GM12878 (cell line): ENCODE data around the gene NUDT16L1. TPM values are rescaled to one million over a fixed set of nuclear protein-coding genes. Genes with fewer than 3 reads are reported as not detected.

Experiments used
- ATAC-seq: fragments of 200-7000 bp; cut with Tn5 transposase; 3 replicates; pipeline ENCODE4 v1.9.1; 2020; ENCODE audit warnings: mild to moderate bottlenecking, moderate library complexity
- BruUV-seq: library from RNA; stranded (reverse); fragments of 400-500 nt; replicated peaks from 2 replicates; lab custom pipeline; 2021; lab: Mats Ljungman, UMichigan
- CTCF ChIA-PET: fragments of 300-600 bp; sonication (Branson Sonifier 250); formaldehyde crosslinking; extraction: SDS; loops from one replicate; lab custom pipeline; 2021; ENCODE audit warnings: inconsistent platforms; lab: Yijun Ruan, JAX
- POLR2A ChIA-PET: fragments of 350-600 bp; formaldehyde crosslinking; extraction: SDS; loops from one replicate; lab custom pipeline; 2021; ENCODE audit warnings: inconsistent platforms; lab: Charles Lee
- RAD21 ChIA-PET: fragments of 300-600 bp; sonication (Branson Sonifier 250); formaldehyde crosslinking; loops from one replicate; lab custom pipeline; 2023; ENCODE audit warnings: antibody characterized with exemption; ENCODE audit not compliant: unreplicated experiment; lab: Charles Lee
- SMC1A ChIA-PET: fragments of 300-600 bp; sonication (Branson Sonifier 250); formaldehyde crosslinking; loops from one replicate; lab custom pipeline; 2023; ENCODE audit not compliant: unreplicated experiment, uncharacterized antibody; lab: Charles Lee
- DNase-seq: peaks from one replicate; pipeline ENCODE4 v3.0.0-alpha.2; 2011; ENCODE audit warnings: low read depth, low spot score
- FAIRE-seq: peaks from 3 replicates; lab custom pipeline; 2011; peaks lifted over from hg19 to GRCh38; lab: Jason Lieb, UNC
- H2AFZ ChIP-seq: 2 replicates; pipeline ENCODE4 v1.6.0; 2011; ENCODE audit warnings: low read depth, low read length, control low read depth; ENCODE audit not compliant: control insufficient read depth
- H3K27ac ChIP-seq: 2 replicates; pipeline ENCODE4 v1.5.1; 2011; ENCODE audit warnings: control low read depth; ENCODE audit not compliant: control insufficient read depth, insufficient read depth
- H3K27me3 ChIP-seq, 2 experiments: replicated peaks in 1 of 2; 2 replicates each; pipeline versions ENCODE4 v1.6.0 to v1.6.1; 2011; ENCODE audit warnings: low read length in 1 of 2; ENCODE audit not compliant: control insufficient read depth in 2 of 2, insufficient read depth in 2 of 2
- H3K36me3 ChIP-seq, 2 experiments: 2 replicates each; pipeline ENCODE4 v1.5.1; 2011; ENCODE audit warnings: low read length in 1 of 2; ENCODE audit not compliant: control insufficient read depth in 2 of 2, insufficient read depth in 2 of 2
- H3K4me1 ChIP-seq: 2 replicates; pipeline ENCODE4 v1.6.1; 2011; ENCODE audit warnings: mild to moderate bottlenecking, low read length, moderate library complexity, mixed read lengths; ENCODE audit not compliant: control insufficient read depth, insufficient read depth
- H3K4me2 ChIP-seq: 2 replicates; pipeline ENCODE4 v1.6.0; 2011; ENCODE audit warnings: control low read depth; ENCODE audit not compliant: control insufficient read depth, insufficient read depth
- H3K4me3 ChIP-seq: fragments of 200-600 bp; sonication (generic); 2 replicates; pipeline ENCODE4 v1.5.1; 2016
- H3K79me2 ChIP-seq: 2 replicates; pipeline ENCODE4 v1.6.0; 2011; ENCODE audit warnings: low read length; ENCODE audit not compliant: control insufficient read depth, insufficient read depth
- H3K9ac ChIP-seq: 2 replicates; pipeline ENCODE4 v1.8.0; 2011; ENCODE audit warnings: low read length, control low read depth, mixed read lengths; ENCODE audit not compliant: control insufficient read depth, insufficient read depth
- H3K9me3 ChIP-seq: replicated peaks from 3 replicates; pipeline ENCODE4 v1.5.1; 2011; ENCODE audit warnings: mild to moderate bottlenecking, low read length; ENCODE audit not compliant: control insufficient read depth, insufficient read depth
- H4K20me1 ChIP-seq: 2 replicates; pipeline ENCODE4 v1.6.0; 2011; ENCODE audit not compliant: control insufficient read depth, insufficient read depth
- BACH1 ChIP-seq: fragments of 450-650 bp; IDR thresholded peaks from 2 replicates; pipeline ENCODE4 v1.6.1; 2017; ENCODE audit warnings: mild to moderate bottlenecking, borderline replicate concordance
- HCFC1 ChIP-seq: fragments of 150-350 bp; IDR thresholded peaks from 2 replicates; pipeline ENCODE4 v1.6.1; 2014; ENCODE audit warnings: low read length
- MAX ChIP-seq: IDR thresholded peaks from 2 replicates; pipeline ENCODE4 v1.6.1; 2012; ENCODE audit warnings: low read depth, low read length, improper control_type of control experiment
- POU2F2 ChIP-seq: IDR thresholded peaks from 3 replicates; pipeline ENCODE4 v1.6.1; 2011; ENCODE audit warnings: low read depth, mild to moderate bottlenecking, low read length, borderline replicate concordance
- TAF1 ChIP-seq: IDR thresholded peaks from 2 replicates; pipeline ENCODE4 v1.6.1; 2011; ENCODE audit warnings: mild to moderate bottlenecking, low read depth, low read length, borderline replicate concordance
- TBL1XR1 ChIP-seq: IDR thresholded peaks from 2 replicates; pipeline ENCODE4 v1.6.1; 2012; ENCODE audit warnings: low read depth, low read length, improper control_type of control experiment
- ZBTB40 ChIP-seq: fragments of 450-650 bp; IDR thresholded peaks from 2 replicates; pipeline ENCODE4 v1.6.1; 2016; ENCODE audit warnings: mild to moderate bottlenecking, moderate library complexity, borderline replicate concordance
- ZZZ3 ChIP-seq: IDR thresholded peaks from 2 replicates; pipeline ENCODE4 v1.6.1; 2011; ENCODE audit warnings: low read depth; ENCODE audit not compliant: control insufficient read depth, insufficient read length
- WGBS: methylation state at CpG from one replicate; pipeline ENCODE4 v1.1.6; 2016; ENCODE audit warnings: low lambda C conversion rate; ENCODE audit not compliant: insufficient replicate concordance, insufficient coverage; ENCODE audit errors: missing lambda C conversion rate; 5-methylcytosine and 5-hydroxymethylcytosine counted together
- in situ Hi-C: fragments of 300-500 bp; cut with MboI; formaldehyde crosslinking; loops from 9 replicates; pipeline ENCODE4 v1.14.3; 2018; ENCODE audit warnings: mixed read lengths
- intact Hi-C: fragments of 100-400 bp; cut with micrococcal nuclease; formaldehyde crosslinking; loops from one replicate; pipeline ENCODE4 v1.14.2; 2022; ENCODE audit not compliant: unreplicated experiment
- polyA plus RNA-seq, 11 experiments: library from polyadenylated mRNA; depleted of rRNA in 4 of 11; unstranded in 6 of 11; stranded (reverse) in 5 of 11; fragments of >200 nt; fragmentation: Nextera tagmentation in 4 of 11; fragmentation: Illumina TruSeq in 1 of 11; extraction: Ambion mirVana in 4 of 11; extraction: Trizol in 1 of 11; gene quantifications; 1 replicate in 1 of 11; 2 replicates in 10 of 11; pipeline versions ENCODE4 v1.2.1 to v1.2.3, GENCODE V29; 2011 to 2016; ENCODE audit warnings: inconsistent platforms in 2 of 11, missing spikeins in 2 of 11, low read depth in 1 of 11
- total RNA-seq, 4 experiments: library from RNA; depleted of rRNA in 3 of 4; stranded (reverse); fragments of >200 nt in 3 of 4; fragmentation: Illumina TruSeq in 1 of 4; extraction: Trizol in 1 of 4; gene quantifications; 2 replicates each; pipeline versions ENCODE4 v1.2.1 to v1.2.3, GENCODE V29; 2013 to 2021

Gene NUDT16L1
- total and polyA plus RNA-seq, 10 of the 15 experiments (the other 5 are each of a cell fraction or from before 2014, with no cell fraction given) = 1.4 to 77.7 (median 28.9) TPM

GRCh38 chr16:4649744-4650442 is 43.5 kb upstream of the NUDT16L1 start:
- H2AFZ ChIP-seq = no peak overlapping the region
- POLR2A ChIA-PET = no interaction called here
- H4K20me1 ChIP-seq = no peaks in the 10 kb centered on the region
- no peak for FAIRE-seq
- H3K27me3 ChIP-seq = no peaks in the 10 kb centered on the region
- in situ Hi-C loops = no loop called here
- 89% methylated on average over 25 of the region's 25 CpGs for WGBS
- RAD21 ChIA-PET = interaction anchor here (1.0 to 1.6 kb wide), 2 partner anchors 33 to 145 kb away, joined by 3 to 5 read pairs; no protein-coding TSS in a partner anchor
- no TSS peak for BruUV-seq
- no peak for DNase-seq
- TF ChIP-seq ZBTB40 (no peak), BACH1 (no peak), POU2F2 (no peak), HCFC1 (no peak), ZZZ3 (no peak), MAX (no peak), TBL1XR1 (no peak), TAF1 (no peak)
- CTCF ChIA-PET = interaction anchor here (0.5 to 1.8 kb wide), 9 partner anchors 9 to 360 kb away, joined by 3 to 11 read pairs (median 4); partner anchors contain the start of genes ANKS3 and DNAAF8
- H3K4me2 ChIP-seq = no peak overlapping the region
- intact Hi-C loops = loop anchor here (1.0 kb wide), 1 partner anchor 14 kb away; no protein-coding TSS in a partner anchor
- no peaks in the 10 kb centered on the region for H3K4me1 ChIP-seq
- H3K36me3 ChIP-seq = peaks cover 15 to 29% of the 10 kb centered on the region in 2 experiments; a peak in 3 of 4 replicates
- H3K27ac ChIP-seq = no peak overlapping the region
- no peak; the same call in 2 of the 3 replicates for ATAC-seq
- H3K79me2 ChIP-seq = no peaks in the 10 kb centered on the region; the same call in none of the 2 replicates
- H3K4me3 ChIP-seq = no peak overlapping the region
- no peak overlapping the region for H3K9ac ChIP-seq
- SMC1A ChIA-PET = interaction anchor here (1.2 kb wide), 1 partner anchor 143 kb away, joined by 3 read pairs; no protein-coding TSS in a partner anchor
- no peaks in the 10 kb centered on the region for H3K9me3 ChIP-seq
